ENCODE results near the gene SUPT3H. TPM values are rescaled to one million over a fixed set of nuclear protein-coding genes. Genes with fewer than 3 reads are reported as not detected.
"Not testable (repeated sequence)": the region's sequence is repeated elsewhere in the genome, so short reads cannot be mapped to it uniquely, and the experiment has no call there.

The SUPT3H gene
- total and polyA plus RNA-seq, 2 donors: 5.5 to 11.9 TPM

- not testable (repeated sequence) for H3K4me1 ChIP-seq (ENCODE audit: control insufficient read depth in 2 of 2, insufficient read depth in 2 of 2, low read length in 2 of 2); H3K4me3 ChIP-seq (ENCODE audit: low read length in 2 of 2); H3K36me3 ChIP-seq (ENCODE audit: control insufficient read depth in 2 of 2, insufficient read depth in 2 of 2, low read length in 1 of 2); H3K27ac ChIP-seq (ENCODE audit: low read depth in 1 of 2, low read length in 1 of 2); H3K27me3 ChIP-seq (ENCODE audit: control insufficient read depth in 2 of 2, insufficient read depth in 1 of 2, low read length in 1 of 2); DNase-seq (ENCODE audit: low read depth in 6 of 9, low spot score in 9 of 9); H3K9me3 ChIP-seq (ENCODE audit: control insufficient read depth in 2 of 2, insufficient read depth in 1 of 2, low read length in 1 of 2)
- 97% methylated on average over 3 of the region's 3 CpGs for WGBS
Observed at GRCh38 chr6:45145658-45146057, 232.1 kb downstream of the SUPT3H start.

DNA sequence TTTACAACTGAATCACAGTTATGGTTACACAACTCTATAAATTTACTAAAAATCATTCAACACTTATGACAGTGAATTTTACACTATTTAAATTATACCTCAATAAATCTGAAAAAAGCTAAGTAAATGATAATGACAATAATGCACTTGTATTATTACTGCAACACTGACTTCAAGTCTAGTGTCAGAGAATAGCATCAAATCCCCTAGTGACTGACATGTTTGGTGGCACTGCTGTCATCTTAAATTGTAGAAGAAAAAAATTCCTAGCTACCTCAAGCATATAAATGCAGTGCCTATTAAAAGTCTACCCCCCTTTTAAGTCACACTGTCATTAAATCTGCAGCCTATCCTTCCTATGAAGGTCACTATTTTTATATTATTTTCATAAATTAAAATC, 239.0 kb downstream of the SUPT3H start:
- no peak overlapping the region for H3K27ac ChIP-seq (ENCODE audit: low read depth in 1 of 2, low read length in 1 of 2)

GRCh38 chr6:45136495-45136894, 241.2 kb downstream of the SUPT3H start:
- no peaks in the 10 kb centered on the region for H3K27me3 ChIP-seq (ENCODE audit: control insufficient read depth in 2 of 2, insufficient read depth in 1 of 2, low read length in 1 of 2)
- DNase-seq (ENCODE audit: low read depth in 6 of 9, low spot score in 9 of 9): no peak
- H3K4me1 ChIP-seq (ENCODE audit: control insufficient read depth in 2 of 2, insufficient read depth in 2 of 2, low read length in 2 of 2): no peaks in the 10 kb centered on the region
- H3K9me3 ChIP-seq (ENCODE audit: control insufficient read depth in 2 of 2, insufficient read depth in 1 of 2, low read length in 1 of 2): no peaks in the 10 kb centered on the region
- no peak overlapping the region for H3K4me3 ChIP-seq (ENCODE audit: low read length in 2 of 2)
- H3K36me3 ChIP-seq (ENCODE audit: control insufficient read depth in 2 of 2, insufficient read depth in 2 of 2, low read length in 1 of 2): no peaks in the 10 kb centered on the region
- H3K27ac ChIP-seq (ENCODE audit: low read depth in 1 of 2, low read length in 1 of 2): no peak overlapping the region

More for the DNA sequence above, 239.0 kb downstream of the SUPT3H start:
- Histone ChIP-seq H3K27me3 (ENCODE audit: control insufficient read depth in 2 of 2, insufficient read depth in 1 of 2, low read length in 1 of 2) (no peaks in the 10 kb centered on the region), H3K36me3 (ENCODE audit: control insufficient read depth in 2 of 2, insufficient read depth in 2 of 2, low read length in 1 of 2) (no peaks in the 10 kb centered on the region), H3K9me3 (ENCODE audit: control insufficient read depth in 2 of 2, insufficient read depth in 1 of 2, low read length in 1 of 2) (no peaks in the 10 kb centered on the region), H3K4me3 (ENCODE audit: low read length in 2 of 2) (no peak overlapping the region), H3K4me1 (ENCODE audit: control insufficient read depth in 2 of 2, insufficient read depth in 2 of 2, low read length in 2 of 2) (no peaks in the 10 kb centered on the region)
- no peak for DNase-seq (ENCODE audit: low read depth in 6 of 9, low spot score in 9 of 9)

DNA sequence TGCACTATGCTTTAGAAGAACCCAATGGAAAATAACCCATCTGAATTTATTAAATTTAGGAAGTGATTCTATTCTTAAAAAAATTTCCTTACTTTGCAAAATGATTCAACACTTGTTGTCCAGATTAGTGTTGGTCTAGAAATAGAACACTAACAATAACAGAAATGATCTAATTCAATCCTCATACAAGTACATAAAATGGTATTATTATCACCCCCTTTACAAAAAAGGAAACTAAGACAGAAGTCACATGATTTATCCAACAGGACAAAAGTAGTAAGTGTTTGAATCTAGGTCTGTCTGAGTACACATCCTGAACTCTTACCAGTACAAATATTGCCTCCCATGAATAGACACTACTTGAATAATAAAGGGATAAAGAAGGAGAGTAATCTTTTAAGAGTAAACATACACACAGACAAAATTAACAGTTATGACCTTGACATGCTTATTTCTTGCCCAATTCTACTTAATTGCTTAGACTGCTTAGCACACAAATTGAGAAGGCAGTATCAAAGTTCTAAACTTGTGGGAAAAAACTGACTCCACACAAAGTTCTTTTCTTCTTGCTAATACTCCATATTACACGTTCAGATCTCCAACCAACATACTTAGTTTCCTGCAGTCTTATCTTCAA, 245.0 kb downstream of the SUPT3H start:
- Histone ChIP-seq H3K4me1 (ENCODE audit: control insufficient read depth in 2 of 2, insufficient read depth in 2 of 2, low read length in 2 of 2) (no peaks in the 10 kb centered on the region), H3K9me3 (ENCODE audit: control insufficient read depth in 2 of 2, insufficient read depth in 1 of 2, low read length in 1 of 2) (no peaks in the 10 kb centered on the region), H3K27ac (ENCODE audit: low read depth in 1 of 2, low read length in 1 of 2) (no peak overlapping the region), H3K4me3 (ENCODE audit: low read length in 2 of 2) (no peak overlapping the region), H3K27me3 (ENCODE audit: control insufficient read depth in 2 of 2, insufficient read depth in 1 of 2, low read length in 1 of 2) (no peaks in the 10 kb centered on the region), H3K36me3 (ENCODE audit: control insufficient read depth in 2 of 2, insufficient read depth in 2 of 2, low read length in 1 of 2) (no peaks in the 10 kb centered on the region)
- 82% methylated on average over 1 of the region's 1 CpG for WGBS
- no peak for DNase-seq (ENCODE audit: low read depth in 6 of 9, low spot score in 9 of 9)

DNA sequence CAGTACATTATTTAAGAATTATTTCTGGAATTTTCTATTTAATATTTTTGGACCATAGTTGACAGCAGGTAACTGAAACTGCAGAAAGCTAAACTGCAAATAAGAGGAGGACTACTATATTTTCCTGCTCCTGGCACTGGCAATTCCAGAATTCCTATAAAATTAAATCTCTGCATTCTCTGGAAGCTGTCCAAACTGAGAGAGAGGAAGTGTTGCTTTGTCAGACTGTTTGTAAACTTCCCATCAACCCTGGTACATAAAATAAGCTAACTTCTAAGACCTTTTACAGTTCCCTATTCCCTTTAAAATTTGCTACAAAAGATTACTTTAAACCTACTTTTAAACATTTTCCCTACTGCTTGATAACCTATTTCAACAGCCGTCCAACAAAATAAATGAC, 245.7 kb downstream of the SUPT3H start:
- Histone ChIP-seq H3K4me1 (ENCODE audit: control insufficient read depth in 2 of 2, insufficient read depth in 2 of 2, low read length in 2 of 2) (no peaks in the 10 kb centered on the region), H3K4me3 (ENCODE audit: low read length in 2 of 2) (no peak overlapping the region), H3K27ac (ENCODE audit: low read depth in 1 of 2, low read length in 1 of 2) (no peak overlapping the region), H3K27me3 (ENCODE audit: control insufficient read depth in 2 of 2, insufficient read depth in 1 of 2, low read length in 1 of 2) (no peaks in the 10 kb centered on the region), H3K9me3 (ENCODE audit: control insufficient read depth in 2 of 2, insufficient read depth in 1 of 2, low read length in 1 of 2) (no peaks in the 10 kb centered on the region), H3K36me3 (ENCODE audit: control insufficient read depth in 2 of 2, insufficient read depth in 2 of 2, low read length in 1 of 2) (no peaks in the 10 kb centered on the region)
- 96% methylated on average over 1 of the region's 1 CpG for WGBS
- DNase-seq (ENCODE audit: low read depth in 6 of 9, low spot score in 9 of 9): no peak

DNA sequence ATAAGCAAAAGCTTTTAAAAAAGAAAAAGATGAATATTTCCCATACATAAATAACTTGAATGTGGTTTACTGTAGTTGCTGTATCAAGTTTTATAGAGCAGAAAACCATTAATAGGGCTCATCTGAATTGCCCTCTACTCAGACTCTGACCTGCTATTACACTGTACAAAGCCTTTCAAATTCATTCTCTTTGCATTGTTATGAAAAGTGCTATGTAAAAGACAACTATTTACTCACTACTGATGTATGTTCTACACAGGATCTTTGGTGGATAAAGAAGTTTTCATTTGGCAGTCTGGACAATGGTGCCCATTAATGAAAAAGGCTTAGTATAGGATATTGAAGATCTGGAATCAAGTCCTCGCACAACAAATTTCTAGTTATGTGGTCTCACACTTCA, 248.7 kb downstream of the SUPT3H start:
- Histone ChIP-seq H3K27ac (ENCODE audit: low read depth in 1 of 2, low read length in 1 of 2) (no peak overlapping the region), H3K36me3 (ENCODE audit: control insufficient read depth in 2 of 2, insufficient read depth in 2 of 2, low read length in 1 of 2) (no peaks in the 10 kb centered on the region), H3K4me3 (ENCODE audit: low read length in 2 of 2) (no peak overlapping the region), H3K9me3 (ENCODE audit: control insufficient read depth in 2 of 2, insufficient read depth in 1 of 2, low read length in 1 of 2) (no peaks in the 10 kb centered on the region), H3K4me1 (ENCODE audit: control insufficient read depth in 2 of 2, insufficient read depth in 2 of 2, low read length in 2 of 2) (no peaks in the 10 kb centered on the region), H3K27me3 (ENCODE audit: control insufficient read depth in 2 of 2, insufficient read depth in 1 of 2, low read length in 1 of 2) (no peaks in the 10 kb centered on the region)
- WGBS: 97% methylated on average over 1 of the region's 1 CpG
- DNase-seq (ENCODE audit: low read depth in 6 of 9, low spot score in 9 of 9): no peak

DNA sequence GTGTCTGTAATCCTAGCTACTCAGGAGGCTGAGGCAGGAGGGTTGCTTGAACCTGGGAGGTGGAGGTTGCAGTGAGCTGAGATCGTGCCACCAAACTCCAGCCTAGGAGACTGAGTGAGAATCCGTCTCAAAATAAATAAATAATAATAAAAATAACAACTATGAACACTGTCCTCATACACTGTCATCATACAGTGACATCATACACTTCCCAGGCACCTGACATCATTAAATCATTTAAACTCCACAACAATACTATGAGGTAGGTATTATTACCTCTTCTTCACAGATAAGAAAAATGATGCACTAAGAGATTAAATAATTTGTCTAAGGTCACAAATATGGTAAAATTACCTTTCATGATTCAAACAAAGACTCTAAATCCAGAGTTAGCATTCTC, 250.5 kb downstream of the SUPT3H start:
- Histone ChIP-seq H3K27me3 (ENCODE audit: control insufficient read depth in 2 of 2, insufficient read depth in 1 of 2, low read length in 1 of 2) (no peaks in the 10 kb centered on the region), H3K4me3 (ENCODE audit: low read length in 2 of 2) (no peak overlapping the region), H3K4me1 (ENCODE audit: control insufficient read depth in 2 of 2, insufficient read depth in 2 of 2, low read length in 2 of 2) (no peaks in the 10 kb centered on the region), H3K9me3 (ENCODE audit: control insufficient read depth in 2 of 2, insufficient read depth in 1 of 2, low read length in 1 of 2) (no peaks in the 10 kb centered on the region), H3K27ac (ENCODE audit: low read depth in 1 of 2, low read length in 1 of 2) (no peak overlapping the region), H3K36me3 (ENCODE audit: control insufficient read depth in 2 of 2, insufficient read depth in 2 of 2, low read length in 1 of 2) (no peaks in the 10 kb centered on the region)
- 100% methylated on average over 2 of the region's 2 CpGs for WGBS
- DNase-seq (ENCODE audit: low read depth in 6 of 9, low spot score in 9 of 9): no peak

GRCh38 chr6:45126033-45126432, 251.7 kb downstream of the SUPT3H start:
- Histone ChIP-seq H3K4me1 (ENCODE audit: control insufficient read depth in 2 of 2, insufficient read depth in 2 of 2, low read length in 2 of 2) (no peaks in the 10 kb centered on the region), H3K9me3 (ENCODE audit: control insufficient read depth in 2 of 2, insufficient read depth in 1 of 2, low read length in 1 of 2) (no peaks in the 10 kb centered on the region), H3K27me3 (ENCODE audit: control insufficient read depth in 2 of 2, insufficient read depth in 1 of 2, low read length in 1 of 2) (no peaks in the 10 kb centered on the region), H3K4me3 (ENCODE audit: low read length in 2 of 2) (no peak overlapping the region), H3K36me3 (ENCODE audit: control insufficient read depth in 2 of 2, insufficient read depth in 2 of 2, low read length in 1 of 2) (no peaks in the 10 kb centered on the region), H3K27ac (ENCODE audit: low read depth in 1 of 2, low read length in 1 of 2) (no peak overlapping the region)
- no peak for DNase-seq (ENCODE audit: low read depth in 6 of 9, low spot score in 9 of 9)

DNA sequence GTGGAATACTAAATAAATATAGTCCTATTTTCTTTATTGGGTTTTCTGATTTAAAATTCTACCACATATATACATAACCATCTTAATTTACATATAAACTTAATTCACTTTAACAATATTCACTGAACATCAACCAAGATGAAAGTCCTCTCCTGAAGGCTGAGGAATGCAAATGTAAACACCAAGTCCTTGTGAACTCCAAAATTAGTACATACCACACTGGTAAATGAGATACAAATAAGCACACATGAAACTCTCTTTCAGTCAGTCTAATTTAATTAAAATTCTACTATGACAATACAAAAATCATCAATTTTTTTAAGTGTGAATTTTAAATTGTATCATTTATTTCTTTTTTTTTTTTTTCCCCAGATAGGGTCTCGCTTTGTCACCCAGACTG, 254.7 kb downstream of the SUPT3H start:
- Histone ChIP-seq H3K9me3 (ENCODE audit: control insufficient read depth in 2 of 2, insufficient read depth in 1 of 2, low read length in 1 of 2) (no peaks in the 10 kb centered on the region), H3K4me1 (ENCODE audit: control insufficient read depth in 2 of 2, insufficient read depth in 2 of 2, low read length in 2 of 2) (no peaks in the 10 kb centered on the region), H3K27ac (ENCODE audit: low read depth in 1 of 2, low read length in 1 of 2) (no peak overlapping the region), H3K36me3 (ENCODE audit: control insufficient read depth in 2 of 2, insufficient read depth in 2 of 2, low read length in 1 of 2) (no peaks in the 10 kb centered on the region), H3K27me3 (ENCODE audit: control insufficient read depth in 2 of 2, insufficient read depth in 1 of 2, low read length in 1 of 2) (no peaks in the 10 kb centered on the region), H3K4me3 (ENCODE audit: low read length in 2 of 2) (no peak overlapping the region)
- no peak for DNase-seq (ENCODE audit: low read depth in 6 of 9, low spot score in 9 of 9)
- 100% methylated on average over 1 of the region's 1 CpG for WGBS

- no peaks in the 10 kb centered on the region for H3K9me3 ChIP-seq (ENCODE audit: control insufficient read depth in 2 of 2, insufficient read depth in 1 of 2, low read length in 1 of 2)
- H3K4me3 ChIP-seq (ENCODE audit: low read length in 2 of 2): no peak overlapping the region
- WGBS: 97% methylated on average over 1 of the region's 1 CpG
- H3K4me1 ChIP-seq (ENCODE audit: control insufficient read depth in 2 of 2, insufficient read depth in 2 of 2, low read length in 2 of 2): no peaks in the 10 kb centered on the region
- no peaks in the 10 kb centered on the region for H3K27me3 ChIP-seq (ENCODE audit: control insufficient read depth in 2 of 2, insufficient read depth in 1 of 2, low read length in 1 of 2)
- no peak overlapping the region for H3K27ac ChIP-seq (ENCODE audit: low read depth in 1 of 2, low read length in 1 of 2)
- no peaks in the 10 kb centered on the region for H3K36me3 ChIP-seq (ENCODE audit: control insufficient read depth in 2 of 2, insufficient read depth in 2 of 2, low read length in 1 of 2)
- no peak for DNase-seq (ENCODE audit: low read depth in 6 of 9, low spot score in 9 of 9)
Observed at GRCh38 chr6:45118754-45119153, 259.0 kb downstream of the SUPT3H start.
